GM19328 (cell line): Measurements from ENCODE around the gene ABCC9.

ENCODE experiments used
- ATAC-seq: cut with Tn5 transposase; IDR thresholded peaks from one replicate; pipeline ENCODE4 v1.9.1; 2021; ENCODE audit warnings: mild to moderate bottlenecking, moderate library complexity; ENCODE audit not compliant: unreplicated experiment

The ABCC9 gene

GRCh38 chr12:21881965-21882364, 59.3 kb downstream of the ABCC9 start:
- ATAC-seq, result no peak

- no peak for ATAC-seq
Measured at GRCh38 chr12:21879312-21879711, 61.9 kb downstream of the ABCC9 start.

DNA sequence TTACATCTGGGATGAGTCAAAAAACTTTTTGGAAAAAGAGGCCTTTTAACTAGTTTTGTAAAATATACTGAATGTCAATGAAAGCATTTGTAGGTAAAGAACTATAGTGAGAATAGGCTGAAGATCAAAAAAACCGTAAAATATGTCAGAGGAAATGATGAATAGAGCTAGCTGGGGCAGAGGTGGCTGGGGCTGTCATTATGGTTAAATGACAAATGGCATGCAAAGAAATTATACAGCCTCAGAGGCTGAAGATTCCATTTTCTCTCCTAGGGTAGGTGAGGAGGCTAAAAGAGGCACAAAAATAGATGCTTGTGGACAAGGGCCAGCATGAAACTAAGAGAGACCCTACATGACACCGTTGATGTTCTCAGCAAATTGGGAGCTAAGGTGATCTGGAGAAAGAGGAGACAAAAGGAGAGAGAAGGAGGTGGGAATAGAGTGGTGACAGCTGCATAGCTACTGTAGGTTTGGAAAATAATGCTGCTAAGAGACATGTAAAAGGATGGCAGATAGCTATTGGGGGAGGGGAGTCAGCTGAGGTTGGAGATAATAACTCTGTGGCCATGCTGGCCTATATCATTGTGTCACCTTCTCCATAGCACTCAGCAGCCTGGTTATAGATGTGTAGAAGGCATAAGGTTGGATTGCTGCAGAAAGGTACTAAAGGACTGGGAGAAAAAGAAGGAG, 63.8 kb downstream of the ABCC9 start:
- no peak for ATAC-seq

GRCh38 chr12:21865846-21866245, 75.4 kb downstream of the ABCC9 start:
- no peak for ATAC-seq

DNA sequence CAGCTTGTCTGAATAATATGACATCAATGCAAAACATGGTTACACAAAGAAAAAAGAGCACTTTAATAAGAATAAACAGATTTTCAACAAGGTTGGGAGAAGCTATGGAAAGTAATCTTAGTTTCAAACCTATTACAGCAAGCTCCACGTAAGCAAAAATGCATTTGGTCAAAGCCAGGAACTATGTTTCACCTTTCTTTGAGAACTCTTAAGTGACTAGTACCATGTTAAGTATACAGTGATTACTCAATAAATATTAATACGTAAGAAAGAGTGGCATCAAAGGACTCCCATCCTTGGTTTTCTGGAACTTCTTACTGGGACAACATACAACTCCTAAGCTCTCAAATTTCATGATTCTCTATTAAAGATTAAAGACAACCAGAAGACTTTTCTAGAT, 80.7 kb downstream of the ABCC9 start:
- ATAC-seq, result no peak

DNA sequence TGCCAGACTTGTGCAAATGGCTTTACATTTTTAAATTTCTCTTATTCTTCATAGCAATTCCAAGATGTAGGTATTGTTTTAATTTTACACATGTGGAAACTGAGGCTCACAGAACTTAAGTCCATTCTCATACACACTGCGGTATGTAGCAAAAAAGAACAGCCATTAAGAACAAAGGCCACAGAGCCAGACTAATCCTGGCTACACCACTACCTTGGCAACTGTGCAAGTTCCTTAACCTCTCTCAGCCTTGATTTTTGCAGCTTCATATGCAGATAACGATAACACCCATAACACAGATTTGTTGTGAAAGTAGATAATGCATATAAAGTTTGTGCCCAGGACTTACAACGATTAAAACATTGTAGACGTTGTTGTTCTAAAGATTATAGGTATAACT, 81.1 kb downstream of the ABCC9 start:
- ATAC-seq, result no peak

DNA sequence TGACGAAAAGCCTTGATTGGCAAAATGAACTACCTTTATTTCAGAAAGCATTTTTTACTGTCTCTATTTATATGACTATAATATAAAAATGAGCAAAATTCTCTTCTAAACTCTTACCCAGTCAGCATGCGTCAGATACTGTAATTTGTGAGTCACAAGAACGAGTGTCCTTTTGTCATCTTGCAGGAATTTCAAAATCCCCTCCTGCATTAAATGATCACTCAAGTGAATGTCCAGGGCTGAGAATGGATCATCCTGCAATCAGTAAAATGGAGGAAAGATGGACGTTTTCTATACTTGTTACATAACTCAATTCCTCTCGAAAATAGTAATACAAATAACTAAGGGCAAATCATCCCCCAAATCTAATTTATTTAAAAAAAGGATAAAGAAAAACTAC, 89.0 kb downstream of the ABCC9 start:
- ATAC-seq, result no peak

GRCh38 chr12:21851151-21851550, 90.1 kb downstream of the ABCC9 start:
- no peak for ATAC-seq

- no peak for ATAC-seq
Measured at GRCh38 chr12:21850419-21850818, 90.8 kb downstream of the ABCC9 start.

GRCh38 chr12:21849878-21850277, 91.3 kb downstream of the ABCC9 start:
- ATAC-seq, result no peak

DNA sequence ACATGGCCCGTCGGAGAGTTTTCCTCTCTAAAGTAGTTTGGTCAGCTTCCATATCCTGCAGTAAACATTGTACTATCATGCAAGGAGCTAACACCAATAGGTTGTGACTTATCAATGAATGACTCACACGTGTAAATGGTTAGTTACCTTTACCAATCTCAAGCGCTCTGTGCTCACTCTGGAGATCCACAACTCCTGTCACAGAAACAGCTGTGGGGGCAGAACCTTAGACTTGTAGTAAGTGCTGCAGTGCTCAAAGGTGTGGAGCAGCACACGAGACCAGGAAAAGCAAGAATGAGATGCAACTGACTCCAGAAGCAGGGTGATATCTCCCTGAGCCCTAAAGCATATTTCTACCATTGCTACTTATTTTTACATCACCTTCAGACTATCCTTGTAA, 93.0 kb downstream of the ABCC9 start:
- ATAC-seq, result no peak

DNA sequence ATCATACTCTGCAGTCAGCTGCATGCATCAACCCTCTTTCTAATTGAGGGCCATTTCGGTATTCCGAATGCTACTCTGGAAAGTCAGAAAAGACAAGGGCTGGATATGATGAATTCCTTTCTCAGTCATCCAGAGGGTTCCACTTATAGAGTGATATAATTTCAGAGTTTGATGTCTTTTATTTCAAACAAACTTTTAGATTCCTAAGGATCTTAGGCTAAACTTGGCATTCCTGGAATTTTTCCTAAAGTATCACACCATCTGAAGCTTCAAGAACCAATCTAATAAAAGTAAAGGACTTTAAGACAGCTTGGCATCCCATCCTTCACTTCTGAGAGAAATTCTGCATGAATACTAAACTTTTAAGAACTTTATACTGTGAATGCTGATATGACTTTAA, 97.4 kb downstream of the ABCC9 start:
- ATAC-seq, result no peak

DNA sequence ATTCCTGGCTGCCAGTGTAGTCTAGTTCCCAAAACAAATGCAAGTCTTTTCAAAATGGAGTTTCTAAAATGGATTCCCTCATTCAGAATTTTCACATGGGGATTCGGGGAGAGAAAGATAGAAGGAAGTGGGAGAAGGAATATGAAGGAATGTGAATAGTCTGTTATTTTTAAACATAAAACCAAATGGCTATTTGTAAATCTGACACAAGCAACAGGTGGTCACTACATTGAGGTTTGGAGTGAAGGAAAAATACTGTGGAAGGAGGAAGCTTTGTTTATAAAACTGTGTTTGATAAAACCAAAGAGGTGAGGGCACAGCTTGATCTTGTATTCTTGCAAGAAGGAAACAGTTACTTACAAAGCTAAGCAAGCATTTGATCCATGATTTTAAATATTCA, 101.5 kb downstream of the ABCC9 start:
- no peak for ATAC-seq

DNA sequence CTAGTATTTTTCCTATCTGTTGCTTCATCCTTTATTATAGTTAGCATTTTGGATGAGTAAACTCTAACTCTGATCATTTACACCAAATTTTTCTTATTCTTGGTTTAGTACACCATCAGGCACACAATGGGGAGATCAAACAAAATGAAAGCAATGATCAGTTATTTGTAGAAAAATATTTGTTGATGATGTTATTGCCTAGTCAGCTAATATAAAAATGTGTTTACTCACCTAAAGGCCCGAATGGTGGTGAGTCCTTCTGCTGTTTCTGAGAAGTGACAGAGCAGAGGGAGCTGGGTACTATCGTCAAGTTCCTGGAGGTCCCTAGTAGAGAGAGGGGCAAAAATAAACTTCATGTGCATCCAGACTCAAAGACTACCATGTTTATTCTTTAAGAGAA, 103.4 kb downstream of the ABCC9 start:
- ATAC-seq, result no peak

GRCh38 chr12:21831791-21832344, 109.4 kb downstream of the ABCC9 start:
- ATAC-seq, result no peak

DNA sequence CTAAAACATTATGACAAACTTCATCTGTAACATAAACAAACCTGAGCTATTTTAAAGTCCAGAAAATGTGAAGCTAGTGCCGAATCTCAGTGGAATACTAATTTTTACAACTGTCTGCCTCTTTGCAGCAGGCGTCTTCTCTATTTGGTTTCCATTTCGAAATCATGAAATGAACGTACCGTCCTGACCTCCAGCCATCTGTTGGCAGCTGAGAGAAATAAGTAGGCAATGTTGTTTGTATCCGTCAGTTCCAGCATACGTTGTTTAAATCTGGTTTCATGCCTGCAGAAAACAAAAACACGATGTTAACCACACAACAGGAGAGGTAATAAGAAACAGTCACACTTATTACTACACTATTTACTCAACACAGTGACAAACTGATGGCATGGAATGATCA, 112.4 kb downstream of the ABCC9 start:
- no peak for ATAC-seq

DNA sequence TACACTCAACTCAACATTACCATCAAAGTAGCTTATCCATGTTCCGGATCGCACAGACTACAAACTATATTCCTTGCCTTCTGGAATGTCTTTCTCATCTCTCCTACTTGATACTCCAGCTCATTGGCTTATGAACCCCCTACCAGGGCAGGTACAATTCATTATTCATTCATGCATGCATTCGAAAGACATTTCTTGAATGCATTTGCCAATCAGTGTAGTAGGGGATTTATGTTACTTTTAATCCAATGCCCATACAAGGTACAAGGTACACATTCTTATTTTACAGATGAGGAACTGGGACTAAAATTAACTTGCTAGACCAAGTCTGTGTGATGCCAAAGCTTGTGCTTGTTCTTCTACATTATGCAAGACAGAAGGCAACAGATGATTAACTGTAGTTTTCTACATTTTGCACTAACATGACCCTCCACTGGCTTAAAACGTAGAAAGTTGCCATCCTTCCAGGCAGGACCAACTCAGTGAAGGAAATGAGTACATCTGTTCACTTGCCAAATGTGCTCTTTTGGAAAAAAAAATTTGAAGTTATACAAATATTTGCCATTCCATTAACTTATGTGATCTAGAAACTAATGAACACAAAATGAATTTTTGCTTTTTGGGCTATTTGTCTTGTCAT, 113.0 kb downstream of the ABCC9 start:
- no peak for ATAC-seq

GRCh38 chr12:21827083-21827482, 114.1 kb downstream of the ABCC9 start:
- ATAC-seq, result no peak

DNA sequence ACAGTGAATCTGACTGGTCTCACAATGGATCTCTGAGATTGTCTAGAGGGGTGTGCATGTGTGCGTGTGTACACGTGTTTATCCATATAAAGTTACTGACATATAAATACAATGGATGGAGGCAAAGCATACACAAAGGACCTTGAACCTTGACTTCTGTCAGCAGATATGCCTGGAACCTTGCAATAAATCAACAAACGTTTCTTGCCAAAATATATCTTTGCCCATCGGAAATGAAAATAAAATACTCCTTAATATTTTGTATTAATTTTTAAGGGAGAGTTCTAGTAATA, 114.7 kb downstream of the ABCC9 start:
- no peak for ATAC-seq

- ATAC-seq, result no peak
Measured at GRCh38 chr12:21825886-21826617, 115.2 kb downstream of the ABCC9 start.

DNA sequence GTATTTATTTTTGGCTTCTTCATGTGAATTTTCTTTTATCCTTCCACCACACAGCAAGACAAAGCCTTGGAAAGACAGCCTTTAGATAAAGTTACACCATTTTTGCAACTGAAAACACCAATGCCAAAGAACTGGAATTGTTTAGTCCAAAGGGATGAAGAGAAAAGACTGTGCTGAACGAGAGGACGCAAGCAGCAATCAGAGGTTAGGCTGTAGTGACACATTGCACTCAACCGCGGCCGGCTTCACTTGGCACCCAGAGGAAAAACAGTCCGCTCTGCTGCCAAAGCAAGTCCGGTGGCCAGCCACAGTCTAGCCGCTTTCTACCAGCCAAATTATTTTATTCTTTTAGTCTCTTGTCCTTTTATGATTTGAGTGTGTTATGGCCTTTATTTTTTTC, 117.6 kb downstream of the ABCC9 start:
- no peak for ATAC-seq

DNA sequence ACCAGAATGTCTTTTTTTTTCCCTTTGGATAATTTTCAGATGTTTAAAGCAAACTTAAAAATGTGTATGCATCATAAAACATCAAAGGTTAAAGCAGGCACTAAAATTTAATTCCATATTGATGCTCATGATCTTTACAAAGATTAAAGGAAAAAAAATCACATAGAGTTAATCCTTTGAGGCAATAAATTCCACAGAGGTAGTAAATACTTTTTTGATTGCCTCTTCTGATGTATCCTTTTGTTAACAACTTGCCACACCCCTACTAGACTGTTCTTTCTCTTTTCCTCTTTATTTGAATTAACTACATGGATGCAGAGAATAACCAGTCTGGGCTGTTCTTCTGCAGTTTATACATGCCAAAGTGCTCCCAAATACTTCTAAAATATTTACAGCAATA, 121.5 kb downstream of the ABCC9 start:
- no peak for ATAC-seq
